CD4-positive, alpha-beta T cell treated with Interleukin-17A for 4 hours (primary cell): Measurements from ENCODE around the gene KRTAP10-6.
"Not testable (repeated sequence)": the region's sequence is repeated elsewhere in the genome, so short reads cannot be mapped to it uniquely, and the experiment has no call there.

ENCODE experiments used
- DNase-seq: peaks from one replicate; pipeline ENCODE4 v3.0.0-alpha.2; 2020; ENCODE audit warnings: mixed read lengths

Gene KRTAP10-6, protein sequence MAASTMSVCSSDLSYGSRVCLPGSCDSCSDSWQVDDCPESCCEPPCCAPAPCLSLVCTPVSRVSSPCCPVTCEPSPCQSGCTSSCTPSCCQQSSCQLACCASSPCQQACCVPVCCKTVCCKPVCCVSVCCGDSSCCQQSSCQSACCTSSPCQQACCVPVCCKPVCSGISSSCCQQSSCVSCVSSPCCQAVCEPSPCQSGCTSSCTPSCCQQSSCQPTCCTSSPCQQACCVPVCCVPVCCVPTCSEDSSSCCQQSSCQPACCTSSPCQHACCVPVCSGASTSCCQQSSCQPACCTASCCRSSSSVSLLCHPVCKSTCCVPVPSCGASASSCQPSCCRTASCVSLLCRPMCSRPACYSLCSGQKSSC

DNA sequence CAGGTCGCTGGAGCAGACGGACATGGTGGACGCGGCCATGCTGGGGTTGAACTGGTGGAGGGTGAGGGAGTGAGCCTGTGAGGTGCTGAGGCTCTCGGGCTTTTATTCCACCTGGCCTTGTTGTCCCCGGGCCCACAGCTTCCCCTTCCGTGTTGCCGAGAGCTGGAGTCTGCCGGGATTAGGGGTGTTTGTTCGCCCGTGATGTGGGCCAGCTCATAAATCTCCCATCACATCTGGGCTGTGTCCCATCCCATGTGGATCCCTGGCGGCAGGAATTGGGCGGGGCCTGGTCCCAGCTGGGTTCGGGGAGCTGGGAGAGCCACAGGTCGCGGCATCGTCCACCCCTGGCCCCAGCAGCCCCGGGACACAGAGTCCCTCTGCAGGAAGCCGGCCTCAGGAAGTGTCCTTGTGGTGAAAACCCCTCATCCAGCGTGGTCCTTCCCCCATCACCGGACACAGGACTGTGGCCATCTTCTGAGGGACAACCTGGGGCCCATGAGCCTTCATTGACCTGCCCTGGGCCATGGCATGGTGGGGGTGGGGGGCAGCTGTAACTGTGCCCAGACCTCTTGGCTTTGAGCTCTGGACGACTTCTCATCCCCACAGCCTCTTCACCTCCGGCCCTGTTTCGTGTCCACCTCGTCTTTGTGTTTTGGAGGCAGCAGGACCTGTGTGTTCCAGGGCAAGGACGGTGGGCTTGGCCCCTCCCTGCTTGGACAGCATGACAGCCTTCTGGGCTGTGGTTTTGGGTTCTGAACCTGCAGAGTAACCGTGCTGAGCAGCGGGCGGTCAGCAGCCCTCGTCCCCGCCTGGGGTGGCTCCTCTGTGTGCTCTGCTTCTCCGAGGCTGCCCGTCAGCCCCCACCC is at the start of gene KRTAP10-6:
TSS of gene KRTAP10-6 (minus strand) at position 60 of the 866 bp plus-strand sequence. CDS start at position 39, 21 bp downstream.
- no peak for DNase-seq

DNA sequence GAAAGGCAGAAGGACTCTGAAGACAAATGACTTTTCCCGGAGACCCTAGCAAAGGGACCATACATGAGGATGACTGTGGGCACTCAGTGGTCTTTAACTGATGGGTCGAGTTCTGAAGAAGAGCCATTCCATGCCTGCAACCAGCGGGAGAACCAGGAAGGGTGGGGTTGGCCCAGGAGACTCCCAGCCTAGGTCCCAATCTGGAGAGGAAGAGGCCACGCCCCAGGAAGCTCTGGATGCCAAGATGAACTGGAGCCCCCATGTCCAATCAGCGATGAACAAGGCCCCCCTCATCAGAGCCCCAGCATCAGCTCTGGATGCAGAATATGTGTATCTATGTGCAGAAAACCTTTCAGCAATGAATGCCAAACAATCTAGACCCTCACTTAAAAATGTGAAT is 48.5 kb upstream of the KRTAP10-6 start:
- DNase-seq, result no peak

DNA sequence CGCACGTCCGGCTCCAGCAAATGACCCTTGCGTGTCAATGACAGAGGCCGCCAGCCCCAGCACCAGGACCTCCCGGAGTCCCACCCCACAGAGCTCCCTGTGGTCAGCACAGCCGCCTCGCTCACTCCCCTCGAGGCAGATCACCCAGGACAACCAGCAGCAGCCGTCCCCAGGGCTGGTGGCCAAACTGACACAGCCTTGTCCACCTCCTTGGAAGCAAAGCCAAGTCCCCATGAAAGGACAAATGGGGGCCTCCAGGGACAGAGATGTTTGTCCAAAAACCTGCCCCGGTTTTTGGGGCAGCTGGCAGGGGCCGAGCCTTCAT is 47.0 kb upstream of the KRTAP10-6 start:
- DNase-seq, result no peak

DNA sequence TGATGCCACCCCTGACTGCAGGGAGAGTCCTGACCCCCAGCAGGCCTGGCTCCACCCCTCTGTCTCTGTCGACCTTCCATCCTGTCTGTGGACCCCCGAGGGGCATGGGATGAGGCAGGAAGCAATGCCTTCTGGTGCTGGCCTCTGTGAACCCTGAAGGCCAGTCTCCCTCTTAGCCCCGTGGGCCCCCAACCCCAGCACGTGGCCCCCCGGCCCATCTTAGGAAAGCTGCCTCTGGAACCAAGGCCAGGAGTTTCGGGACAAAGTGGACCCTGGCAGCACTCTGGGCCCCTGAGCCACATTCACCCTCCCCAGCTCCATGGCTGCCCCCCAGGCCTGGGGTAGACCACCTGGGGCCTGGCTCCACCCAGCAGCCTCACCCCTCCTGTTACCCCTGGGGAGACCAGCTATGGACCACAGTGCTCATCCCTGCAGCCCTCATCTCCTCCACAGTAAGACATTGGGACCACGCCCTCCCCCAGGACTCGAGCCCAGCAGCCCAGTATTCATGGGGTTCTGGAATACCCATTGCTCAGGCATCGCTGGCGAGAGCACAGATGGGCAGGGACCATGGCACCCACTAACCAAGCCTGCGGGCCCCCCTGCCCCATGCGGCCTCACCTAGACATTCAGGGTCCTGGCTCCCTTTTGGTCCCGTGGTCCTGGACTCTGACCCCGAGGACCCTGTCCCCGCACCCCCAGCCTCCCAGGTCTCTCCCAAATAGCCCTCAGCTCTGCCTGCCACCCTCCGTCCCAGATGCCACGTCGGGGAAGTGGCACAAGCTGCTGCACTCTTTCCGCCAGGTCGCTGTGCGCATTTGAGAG is 46.4 kb upstream of the KRTAP10-6 start:
- not testable (repeated sequence) for DNase-seq

DNA sequence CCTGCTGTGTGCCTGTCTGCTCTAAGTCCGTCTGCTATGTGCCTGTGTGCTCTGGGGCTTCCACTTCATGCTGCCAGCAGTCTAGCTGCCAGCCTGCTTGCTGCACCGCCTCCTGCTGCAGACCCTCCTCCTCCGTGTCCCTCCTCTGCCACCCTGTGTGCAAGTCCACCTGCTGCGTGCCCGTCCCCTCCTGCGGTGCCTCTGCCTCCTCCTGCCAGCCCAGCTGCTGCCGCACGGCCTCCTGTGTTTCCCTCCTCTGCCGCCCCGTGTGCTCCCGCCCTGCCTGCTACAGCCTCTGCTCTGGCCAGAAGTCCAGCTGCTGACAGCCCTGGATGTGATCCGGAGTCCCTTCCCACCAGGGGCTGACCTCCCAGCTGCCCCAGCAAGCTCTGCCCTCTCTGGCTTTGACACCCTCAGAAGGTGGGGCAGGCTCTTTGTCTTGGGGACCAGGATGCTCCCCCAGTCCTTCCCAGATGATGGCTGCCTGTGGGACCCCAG is 45.6 kb upstream of the KRTAP10-6 start:
- DNase-seq, result not testable (repeated sequence)

DNA sequence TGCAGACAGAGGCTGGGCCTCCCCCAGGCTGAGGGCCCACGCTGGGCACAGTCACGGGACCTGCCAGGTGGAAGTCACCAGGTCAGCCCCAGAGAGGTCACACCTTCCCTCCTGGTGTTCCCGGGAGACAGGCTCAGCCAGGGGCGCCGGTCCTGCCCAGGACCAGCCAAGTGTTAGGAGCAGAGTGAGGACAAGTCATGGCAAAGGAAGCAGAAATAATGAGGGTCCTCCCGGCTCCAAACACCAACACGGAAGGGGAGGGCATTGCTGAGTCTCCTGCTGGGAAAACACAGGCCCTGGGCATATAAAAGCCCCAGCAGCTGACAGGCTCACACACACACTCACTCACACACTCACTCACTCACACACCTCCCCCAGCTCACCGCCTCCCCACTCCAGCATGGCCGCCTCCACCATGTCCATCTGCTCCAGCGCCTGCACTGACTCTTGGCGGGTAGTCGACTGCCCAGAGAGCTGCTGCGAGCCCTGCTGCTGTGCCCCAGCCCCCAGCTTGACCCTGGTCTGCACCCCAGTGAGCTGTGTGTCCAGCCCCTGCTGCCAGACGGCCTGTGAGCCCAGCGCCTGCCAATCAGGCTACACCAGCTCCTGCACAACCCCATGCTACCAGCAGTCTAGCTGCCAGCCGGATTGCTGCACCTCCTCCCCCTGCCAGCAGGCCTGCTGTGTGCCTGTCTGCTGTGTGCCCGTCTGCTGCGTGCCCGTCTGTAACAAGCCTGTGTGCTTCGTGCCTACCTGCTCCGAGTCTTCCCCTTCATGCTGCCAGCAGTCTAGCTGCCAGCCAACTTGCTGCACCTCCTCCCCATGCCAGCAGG is 44.9 kb upstream of the KRTAP10-6 start, which contains the start of gene KRTAP10-10:
TSS of gene KRTAP10-10 (plus strand) at position 339 of the 833 bp plus-strand sequence. CDS start at position 401, 62 bp downstream.
- DNase-seq, result no peak

DNA sequence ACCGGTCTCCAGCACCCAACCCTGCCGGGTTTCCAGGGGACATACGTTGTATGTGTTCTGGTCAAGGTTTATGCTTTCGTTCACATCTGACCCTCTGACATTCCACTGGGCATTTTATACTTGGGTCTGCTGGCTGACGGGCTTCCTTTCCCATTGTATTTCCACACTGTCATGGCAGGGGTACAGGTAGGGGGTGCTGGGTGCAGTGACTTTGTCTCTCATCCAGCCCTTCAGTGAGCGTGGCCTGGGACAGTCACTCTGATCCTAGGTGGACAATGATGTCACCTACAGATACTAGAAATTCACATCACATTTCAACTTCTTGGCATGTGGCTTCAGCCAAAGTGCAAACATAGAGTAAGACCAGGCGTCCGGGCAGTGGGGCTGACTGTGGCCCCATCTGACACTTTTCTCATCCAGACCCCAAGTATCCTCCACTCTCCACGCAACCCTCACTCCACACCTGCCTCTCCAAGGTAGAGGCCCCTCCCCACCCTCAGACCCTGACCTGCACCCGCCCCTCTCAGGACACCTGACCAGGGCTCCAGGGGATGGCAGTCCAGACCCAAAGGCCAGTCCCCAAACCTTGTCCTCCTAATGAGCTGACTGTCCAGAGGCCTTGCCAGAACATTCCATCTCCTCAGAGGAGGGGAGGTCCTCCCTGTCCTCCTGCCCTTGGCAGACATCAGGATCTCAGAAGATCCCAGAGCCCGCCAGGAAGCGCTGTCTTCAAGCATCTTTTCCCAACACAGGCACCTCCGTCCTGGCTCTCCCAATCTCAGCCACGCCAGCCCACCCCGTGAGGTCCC is 44.1 kb upstream of the KRTAP10-6 start:
- DNase-seq, result no peak

DNA sequence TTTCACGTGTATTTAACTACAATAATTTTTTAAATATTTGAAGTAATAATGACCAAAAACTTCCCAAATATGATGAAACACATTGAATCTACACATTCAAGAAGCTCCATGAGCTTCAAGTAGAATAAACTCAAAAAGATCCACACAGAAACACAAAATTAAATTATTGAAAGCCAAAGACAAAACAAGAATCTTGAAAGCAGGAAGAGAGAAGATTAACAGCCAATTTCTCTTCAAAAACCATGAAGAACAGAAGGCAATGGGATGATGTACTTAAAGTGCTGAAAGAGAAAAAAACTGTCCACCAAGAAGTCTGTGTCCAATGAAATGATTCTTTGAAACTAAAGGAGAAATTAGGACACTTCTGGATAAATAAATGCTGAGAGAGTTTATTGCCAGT is 39.8 kb upstream of the KRTAP10-6 start:
- DNase-seq, result no peak

DNA sequence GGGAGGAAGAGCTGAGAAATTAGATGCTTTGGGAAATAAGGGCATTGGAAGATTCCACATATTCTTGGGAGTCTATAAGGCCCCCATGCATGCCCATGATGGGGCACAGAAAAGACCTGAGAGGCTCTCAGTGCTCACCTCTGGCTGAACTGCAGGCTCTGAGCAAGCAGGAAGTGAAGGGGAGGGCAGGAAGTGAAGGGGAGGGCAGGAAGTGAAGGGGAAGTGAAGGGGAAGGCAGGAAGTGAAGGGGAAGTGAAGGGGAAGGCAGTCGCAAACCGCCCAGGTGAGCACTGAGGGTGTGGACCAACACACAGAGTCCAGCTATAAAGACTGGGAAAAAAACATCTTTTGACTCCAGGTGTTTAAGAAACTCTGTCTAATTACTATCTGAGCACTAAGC is 38.1 kb upstream of the KRTAP10-6 start:
- DNase-seq, result peak; percentile 18

DNA sequence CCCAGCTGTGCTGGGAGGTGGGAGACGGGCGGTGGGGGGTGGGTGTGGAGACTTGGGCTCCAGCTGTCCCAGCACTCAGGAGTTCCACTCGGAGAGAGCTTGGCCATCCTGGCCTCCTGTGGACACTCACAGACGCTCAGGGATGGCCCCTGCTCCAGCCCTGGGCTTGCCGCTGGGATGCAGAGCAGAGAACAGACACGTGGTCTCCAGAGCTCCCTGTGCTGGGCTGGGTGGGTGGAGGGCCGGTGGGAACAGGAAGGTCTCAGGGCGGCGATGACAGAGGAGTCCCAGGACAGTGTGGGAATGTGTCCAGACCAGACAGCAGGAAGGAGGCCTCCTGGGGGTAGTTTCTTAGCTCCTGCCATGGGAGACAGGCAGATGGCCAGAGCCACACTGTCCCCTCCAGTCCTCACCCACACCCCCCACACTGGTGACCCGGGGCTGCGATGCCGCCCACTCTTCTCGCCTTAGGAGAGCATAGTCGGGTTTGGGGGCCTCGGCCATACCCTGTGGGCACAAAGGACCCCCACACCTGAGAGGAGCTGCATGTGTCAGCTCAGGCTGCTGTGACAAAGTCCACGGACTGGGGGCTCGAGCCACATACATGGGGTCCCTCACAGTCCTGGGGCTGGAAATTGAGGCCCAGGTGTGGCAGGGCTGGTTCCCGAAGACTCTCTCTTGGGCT is 36.5 kb upstream of the KRTAP10-6 start:
- DNase-seq, result no peak

DNA sequence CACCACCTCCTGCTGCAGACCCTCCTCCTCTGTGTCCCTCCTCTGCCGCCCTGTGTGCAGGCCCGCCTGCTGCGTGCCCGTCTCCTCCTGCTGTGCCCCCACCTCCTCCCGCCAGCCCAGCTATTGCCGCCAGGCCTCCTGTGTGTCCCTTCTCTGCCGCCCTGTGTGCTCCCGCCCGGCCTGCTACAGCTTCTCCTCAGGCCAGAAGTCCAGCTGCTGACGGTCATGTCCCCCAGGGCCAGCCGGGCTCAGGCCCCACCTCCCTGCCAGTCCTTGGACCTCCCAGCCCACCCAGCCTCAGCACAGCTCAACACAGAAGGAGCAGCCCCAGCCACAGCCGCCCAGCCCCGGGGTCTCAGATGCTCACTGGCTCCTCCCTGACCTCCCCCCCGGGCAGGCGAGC is 35.5 kb upstream of the KRTAP10-6 start:
- DNase-seq, result not testable (repeated sequence)

DNA sequence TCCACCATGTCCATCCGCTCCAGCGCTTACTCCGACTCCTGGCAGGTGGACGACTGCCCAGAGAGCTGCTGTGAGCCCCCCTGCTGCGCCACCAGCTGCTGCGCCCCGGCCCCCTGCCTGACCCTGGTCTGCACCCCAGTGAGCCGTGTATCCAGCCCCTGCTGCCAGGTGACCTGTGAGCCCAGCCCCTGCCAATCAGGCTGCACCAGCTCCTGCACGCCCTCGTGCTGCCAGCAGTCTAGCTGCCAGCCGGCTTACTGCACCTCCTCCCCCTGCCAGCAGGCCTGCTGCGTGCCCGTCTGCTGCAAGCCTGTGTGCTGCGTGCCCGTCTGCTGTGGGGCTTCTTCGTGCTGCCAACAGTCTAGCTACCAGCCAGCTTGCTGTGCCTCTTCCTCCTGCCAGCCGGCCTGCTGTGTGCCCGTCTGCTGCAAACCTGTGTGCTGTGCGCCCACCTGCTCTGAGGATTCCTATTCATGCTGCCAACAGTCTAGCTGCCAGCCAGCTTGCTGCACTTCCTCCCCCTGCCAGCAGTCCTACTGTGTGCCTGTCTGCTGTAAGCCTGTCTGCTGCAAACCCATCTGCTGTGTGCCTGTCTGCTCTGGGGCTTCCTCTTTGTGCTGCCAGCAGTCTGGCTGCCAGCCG is 35.0 kb upstream of the KRTAP10-6 start:
- DNase-seq, result not testable (repeated sequence)

DNA sequence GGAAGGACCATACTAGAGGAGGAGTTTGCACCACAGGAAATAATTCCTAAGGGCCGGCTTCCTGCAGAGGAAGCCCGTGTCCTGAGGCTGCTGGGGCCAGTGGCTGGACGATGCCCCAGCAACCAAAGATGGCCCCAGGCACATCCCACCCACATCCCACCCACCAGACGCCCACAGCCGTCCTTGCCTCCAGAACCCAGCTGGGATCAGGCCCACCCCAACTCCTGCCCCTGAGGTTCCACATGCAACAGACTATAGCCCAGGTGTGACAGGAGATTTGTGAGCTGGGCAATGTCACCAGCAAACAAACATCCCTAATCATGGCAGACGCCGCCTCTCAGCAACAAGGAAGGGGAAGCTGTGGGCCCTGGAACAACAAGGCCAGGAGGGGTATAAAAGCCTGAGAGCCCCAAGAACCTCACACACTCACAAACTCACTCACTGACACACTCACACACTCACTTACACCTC is 34.4 kb upstream of the KRTAP10-6 start, which contains the start of gene KRTAP10-9:
TSS of gene KRTAP10-9 (plus strand) at position 421 of the 471 bp plus-strand sequence. CDS start 79 bp downstream, outside the sequence.
- no peak for DNase-seq

DNA sequence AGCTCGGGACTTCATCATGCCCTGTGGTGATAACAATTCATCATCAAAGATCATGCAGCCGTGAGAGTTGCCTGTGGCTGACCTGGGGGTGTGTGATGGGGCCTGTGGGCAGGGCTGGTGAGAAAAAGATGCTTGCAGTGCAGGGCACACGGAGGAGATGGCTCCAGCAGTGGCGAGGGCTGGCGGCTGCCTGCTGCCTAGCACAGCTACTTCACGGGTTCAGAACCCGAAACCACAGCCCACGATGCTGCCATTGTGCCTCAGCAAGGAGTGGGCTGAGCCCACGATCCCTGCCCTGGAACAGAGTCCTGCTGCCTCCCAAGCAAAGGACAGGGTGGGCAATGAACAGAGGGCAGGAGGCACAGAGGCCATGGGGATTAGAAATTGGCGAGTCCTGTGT is 34.0 kb upstream of the KRTAP10-6 start:
- DNase-seq, result no peak

DNA sequence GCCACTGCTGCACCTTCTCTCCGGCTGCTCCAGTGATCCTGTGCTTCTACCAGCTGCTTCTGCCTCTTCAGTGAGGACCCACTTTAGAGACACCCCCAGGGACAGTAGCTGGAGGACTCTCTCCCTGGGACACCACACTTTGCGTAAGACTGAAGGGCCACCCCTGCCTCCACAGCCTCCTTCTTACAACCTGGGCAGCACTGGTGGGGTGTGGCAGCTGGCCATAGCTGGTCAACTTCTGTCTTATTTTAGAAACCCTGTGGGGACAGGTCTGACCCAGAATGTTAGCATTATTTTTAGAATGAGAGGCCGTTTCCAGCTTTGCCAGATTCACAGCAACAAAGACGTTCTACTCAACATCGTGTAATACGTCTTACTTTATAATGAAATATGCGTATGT is 33.5 kb upstream of the KRTAP10-6 start:
- DNase-seq, result no peak

DNA sequence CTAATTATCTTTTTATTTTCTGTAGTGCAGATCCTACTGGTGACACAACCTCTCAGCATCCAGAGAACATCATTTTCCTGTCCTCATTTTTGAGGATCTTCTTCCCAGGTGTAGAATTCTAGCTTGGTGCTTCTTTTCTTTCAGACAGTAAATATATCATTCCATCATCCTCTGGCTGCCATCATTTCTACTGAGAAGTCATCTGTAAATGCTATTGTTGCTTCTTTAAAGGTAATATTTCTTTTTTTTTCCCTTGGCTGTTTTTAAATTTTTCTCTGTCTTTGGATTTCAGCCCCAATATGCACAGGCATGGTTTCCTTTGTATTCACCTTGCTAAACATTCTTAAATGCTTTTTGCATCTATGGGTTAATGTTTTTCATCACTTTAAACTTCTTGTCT is 31.3 kb upstream of the KRTAP10-6 start:
- no peak for DNase-seq

DNA sequence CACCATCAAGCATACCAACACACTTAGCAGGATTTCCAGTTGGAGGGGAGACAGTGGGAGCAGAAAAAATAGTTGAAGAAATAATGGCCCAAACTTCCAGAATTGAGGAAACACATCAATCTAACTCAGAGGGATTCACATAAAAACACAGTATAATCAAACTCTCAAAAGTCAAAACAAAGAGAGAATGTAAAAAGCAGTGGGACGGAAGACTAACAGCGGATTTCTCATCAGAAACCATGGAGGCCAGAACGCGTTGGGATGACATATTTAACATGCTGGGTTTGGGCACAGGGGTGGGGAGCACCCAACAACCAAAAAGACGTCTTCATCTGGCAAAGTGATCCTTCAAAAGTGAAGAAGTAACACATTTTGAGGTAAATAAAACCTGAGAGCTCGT is 27.6 kb upstream of the KRTAP10-6 start:
- DNase-seq, result no peak

DNA sequence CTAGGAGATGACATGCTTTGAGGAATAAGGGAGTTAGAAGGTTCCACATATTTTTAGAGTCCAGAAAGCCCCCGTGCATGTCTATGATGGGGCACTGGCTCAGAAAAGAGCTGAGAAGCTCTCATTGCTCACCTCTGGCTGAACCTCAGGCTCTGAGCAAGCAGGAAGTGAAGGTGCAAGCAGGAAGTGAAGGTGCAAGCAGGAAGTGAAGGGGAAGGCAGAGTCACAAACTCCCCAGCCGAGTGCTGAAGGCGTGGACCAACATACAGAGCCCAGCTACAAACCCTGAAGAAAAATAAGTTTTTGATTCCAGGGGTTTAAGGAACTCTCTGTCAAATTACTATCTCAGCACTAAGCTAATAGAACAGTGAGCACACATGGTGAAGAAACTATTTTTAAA is 26.6 kb upstream of the KRTAP10-6 start:
- peak; percentile 77 for DNase-seq

DNA sequence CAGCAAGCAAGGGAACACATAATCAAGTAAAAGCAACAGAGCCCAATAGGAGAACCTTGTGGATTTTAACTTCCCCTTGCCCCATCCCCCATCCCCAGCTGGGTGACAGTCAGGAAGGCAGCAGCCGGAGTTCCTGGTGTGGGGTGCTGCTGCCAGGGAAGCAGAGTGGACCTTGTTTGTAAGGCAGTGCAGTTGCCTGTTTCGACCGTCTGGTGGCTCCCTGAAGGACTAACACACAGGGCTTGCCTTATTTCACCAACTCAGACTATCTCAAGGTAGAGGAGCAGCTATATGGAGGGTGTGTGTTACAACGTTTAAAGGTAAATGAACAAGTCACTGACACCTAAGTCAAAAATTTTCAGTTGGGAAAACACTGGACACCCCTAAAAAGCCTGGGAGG is 26.2 kb upstream of the KRTAP10-6 start:
- DNase-seq, result peak; percentile 22

DNA sequence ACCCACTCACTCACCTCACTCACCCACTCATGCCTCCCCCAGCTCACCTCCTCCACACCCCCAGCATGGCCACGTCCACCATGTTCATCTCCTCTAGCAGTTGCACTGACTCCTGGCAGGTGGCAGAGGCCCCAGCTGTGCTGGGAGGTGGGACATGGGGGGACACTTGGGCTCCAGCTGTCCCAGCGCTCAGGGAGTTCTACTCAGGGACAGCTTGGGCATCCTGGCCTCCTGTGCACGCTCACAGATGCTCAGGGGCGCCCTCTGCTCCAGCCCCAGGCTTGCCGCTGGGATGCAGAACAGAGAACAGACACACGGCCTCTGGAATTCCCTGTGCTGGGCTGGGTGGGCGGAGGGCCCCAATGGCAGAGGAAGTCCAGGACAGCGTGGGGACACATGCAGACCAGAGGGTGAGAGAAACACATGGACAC is 24.8 kb upstream of the KRTAP10-6 start:
- DNase-seq, result no peak
